GM21381 (cell line): ENCODE data around the gene NFU1.
A peak's percentile ranks its signal among the peaks of the same experiment; 100 is the strongest.

Experiments
- ATAC-seq: cut with Tn5 transposase; IDR thresholded peaks from one replicate; pipeline ENCODE4 v1.9.1; 2021; ENCODE audit warnings: mild to moderate bottlenecking, moderate library complexity; ENCODE audit not compliant: unreplicated experiment

NFU1 gene

DNA sequence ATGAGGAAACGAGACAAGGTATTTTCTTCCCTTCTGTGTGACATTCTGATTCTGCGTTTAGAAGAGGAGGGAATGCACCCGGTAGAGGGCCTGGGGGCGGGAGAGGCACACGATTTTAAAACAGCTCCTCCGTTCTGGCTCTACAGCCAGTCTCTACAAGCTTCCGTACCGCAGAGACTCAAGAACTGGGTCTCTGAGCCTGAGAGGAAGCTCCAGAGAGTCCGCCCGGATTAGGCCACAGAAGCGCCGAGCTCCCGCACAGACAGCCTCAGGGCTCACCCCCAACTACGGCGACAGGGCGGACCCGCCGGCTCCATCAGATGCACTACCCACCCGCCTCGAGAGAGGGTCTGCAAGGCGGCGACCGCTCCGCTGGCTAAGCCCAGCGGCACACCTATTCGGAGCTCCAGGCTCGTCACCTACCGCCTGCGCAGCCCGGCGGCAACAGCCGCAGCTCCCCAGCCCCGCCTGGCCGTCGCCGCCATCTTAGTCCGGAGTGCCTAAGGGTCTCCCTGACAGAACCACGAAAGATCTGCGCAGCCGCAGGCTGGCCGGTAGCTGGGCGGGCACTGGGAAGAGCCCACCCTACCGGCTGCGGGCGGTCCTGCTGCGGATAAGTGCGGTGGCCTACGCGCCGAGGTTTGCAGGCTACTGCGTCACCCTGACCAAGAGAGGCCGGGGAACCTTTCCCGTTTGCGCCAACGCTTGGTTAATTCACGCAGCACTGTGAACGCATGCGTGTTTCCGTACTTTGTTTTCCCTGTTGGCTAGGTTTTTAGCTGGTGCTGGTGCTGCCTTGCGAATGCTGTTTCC is at the start of gene NFU1:
NFU1 (minus strand) TSS at position 498 of the 813 bp plus-strand sequence; CDS start at position 485, 13 bp downstream.
- peak; percentile 94 for ATAC-seq

DNA sequence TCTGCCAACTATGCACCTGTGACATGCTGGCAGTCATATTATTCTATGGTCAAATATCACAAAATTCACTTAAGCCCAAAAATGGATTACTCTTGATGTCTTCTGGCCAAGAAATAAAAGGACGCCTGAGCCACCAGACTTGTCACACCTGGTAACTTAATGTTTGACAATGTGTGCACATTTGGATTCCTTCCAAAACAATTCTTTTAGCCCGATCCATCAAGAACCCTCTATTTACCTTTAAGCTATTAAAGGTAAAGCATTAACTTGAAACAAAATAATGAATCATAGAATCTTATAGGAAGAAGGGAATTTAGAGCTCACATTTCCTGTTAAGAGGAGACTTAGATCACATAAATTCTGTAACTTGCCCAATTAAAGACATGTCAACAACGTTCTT is 46.5 kb upstream of the NFU1 start:
- ATAC-seq = no peak

DNA sequence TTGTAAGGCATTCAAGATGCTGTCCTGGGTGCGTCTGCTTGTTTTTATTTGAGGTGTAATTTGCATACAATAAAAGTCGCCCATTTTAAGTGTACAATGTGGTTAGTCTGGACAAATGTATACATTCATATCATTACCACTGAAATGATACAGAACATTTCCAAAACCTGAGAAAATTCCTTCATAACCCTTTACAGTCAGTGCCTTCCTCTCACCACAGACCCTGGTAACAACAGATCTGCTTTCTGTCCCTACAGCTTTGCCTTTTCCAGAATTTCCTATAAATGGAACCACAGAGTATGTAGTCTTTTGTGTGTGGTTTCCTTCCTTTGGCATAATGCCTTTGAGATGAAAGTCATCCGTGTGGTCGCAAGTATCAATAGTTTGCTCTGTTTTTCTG is 45.8 kb upstream of the NFU1 start:
- no peak for ATAC-seq

DNA sequence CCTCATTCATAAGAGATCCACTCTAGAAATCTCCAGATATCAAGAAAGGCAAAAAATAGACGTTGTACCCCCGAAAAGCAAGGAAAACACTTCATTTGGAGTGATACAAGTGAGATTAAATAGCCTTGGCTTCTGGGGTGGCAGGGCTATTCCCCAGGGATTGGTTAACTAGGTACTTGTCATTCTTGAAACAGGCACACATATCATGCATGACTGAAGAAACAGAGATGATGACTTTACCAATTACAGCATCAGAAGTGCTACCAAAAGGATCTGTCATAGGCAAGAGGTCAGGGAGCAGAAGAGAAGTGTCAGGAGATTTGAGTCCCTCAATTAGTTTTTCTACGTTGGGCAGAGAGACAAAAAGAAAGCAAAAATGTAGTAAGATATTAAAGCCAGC is 45.2 kb upstream of the NFU1 start:
- no peak for ATAC-seq

DNA sequence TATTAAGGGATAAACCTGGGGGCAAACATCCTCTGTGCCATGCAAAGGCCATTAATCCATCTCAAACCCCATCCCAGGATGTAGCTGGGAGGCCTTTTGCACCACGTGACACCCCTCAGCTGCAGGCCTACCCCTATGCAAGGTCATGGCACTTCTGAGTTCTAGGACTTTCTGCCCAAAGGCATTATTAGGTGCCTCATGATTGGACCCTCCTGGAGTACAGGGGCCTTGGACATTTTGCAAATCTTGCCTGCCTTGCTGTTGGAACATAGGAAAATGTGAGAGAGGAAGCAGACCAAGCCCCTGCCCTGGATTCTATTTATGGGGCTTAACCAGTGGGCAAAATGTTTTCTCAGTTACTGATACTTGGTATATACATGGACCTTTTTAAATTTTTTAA is 44.2 kb upstream of the NFU1 start:
- ATAC-seq = no peak

DNA sequence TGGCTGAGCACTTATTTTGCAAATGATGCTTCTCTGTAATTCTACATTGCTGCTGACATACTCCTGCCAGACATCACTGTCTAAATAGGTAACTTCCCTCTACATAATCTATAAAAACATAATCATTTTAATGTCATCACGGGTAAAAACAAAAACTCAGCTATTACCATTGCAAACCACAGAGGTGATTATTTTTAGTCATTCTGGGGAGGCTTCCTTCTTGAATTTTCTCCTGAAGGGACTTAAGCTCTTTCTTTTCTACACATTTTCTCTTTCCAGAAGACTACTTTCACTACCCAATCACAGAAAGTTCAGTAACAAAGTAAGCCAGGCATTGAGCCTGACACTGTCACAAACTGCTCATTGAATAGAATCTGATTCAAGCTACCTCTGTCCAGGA is 40.4 kb upstream of the NFU1 start:
- no peak for ATAC-seq

DNA sequence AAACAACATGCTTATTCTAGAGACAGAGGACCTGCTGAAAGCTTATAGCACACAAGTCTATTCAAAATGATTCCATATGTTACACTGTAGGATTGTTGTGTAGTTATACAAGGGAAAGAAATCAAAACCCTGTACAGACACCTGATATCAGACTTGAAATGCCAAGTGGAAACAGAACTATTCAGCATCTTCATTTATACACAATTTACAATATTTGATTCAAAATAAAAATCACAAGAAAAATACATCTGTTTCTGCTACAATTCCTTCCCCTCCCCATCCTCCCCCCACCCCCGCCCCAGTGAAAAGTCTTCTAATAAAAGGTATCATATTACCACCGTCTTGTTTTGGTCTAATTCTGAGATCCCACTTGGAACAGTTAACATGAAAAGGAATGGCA is 37.5 kb upstream of the NFU1 start:
- ATAC-seq = no peak

DNA sequence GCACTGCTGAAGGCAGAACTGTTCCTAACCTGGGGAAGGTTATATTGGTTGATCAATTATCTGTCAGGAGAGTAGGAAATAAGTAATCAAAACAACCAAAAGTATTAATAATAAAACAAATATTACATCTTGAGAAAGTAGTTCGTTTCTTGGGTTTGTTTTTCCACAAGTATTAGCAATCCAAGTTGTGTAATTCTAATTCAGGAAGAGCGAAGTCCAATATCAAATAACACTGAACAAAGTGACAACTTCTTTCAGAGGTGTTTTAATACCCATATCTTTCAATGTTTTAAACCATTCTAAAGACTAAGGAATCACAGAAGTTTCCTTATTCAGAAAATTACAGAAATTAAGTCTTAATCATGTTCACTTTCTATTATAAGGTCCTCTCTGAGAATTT is 34.6 kb upstream of the NFU1 start:
- ATAC-seq = no peak

DNA sequence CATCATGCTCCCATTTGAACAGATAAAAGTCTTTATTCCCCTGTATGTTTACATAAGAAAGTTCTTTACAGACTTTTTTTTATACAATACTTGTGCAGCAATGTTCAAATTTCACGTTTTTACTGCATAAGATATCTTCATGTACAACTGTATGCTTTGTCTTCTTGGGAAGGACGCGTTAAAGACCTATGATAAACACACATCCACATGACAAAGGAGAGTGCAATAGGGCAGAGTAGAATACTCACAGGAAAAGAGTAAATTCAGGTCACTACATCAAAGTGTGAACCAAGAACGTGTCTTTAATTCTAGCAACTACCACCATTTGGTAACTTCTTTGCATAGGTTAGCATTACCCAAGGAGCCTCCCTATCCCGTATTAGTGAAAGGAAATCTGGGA is 33.7 kb upstream of the NFU1 start:
- no peak for ATAC-seq

DNA sequence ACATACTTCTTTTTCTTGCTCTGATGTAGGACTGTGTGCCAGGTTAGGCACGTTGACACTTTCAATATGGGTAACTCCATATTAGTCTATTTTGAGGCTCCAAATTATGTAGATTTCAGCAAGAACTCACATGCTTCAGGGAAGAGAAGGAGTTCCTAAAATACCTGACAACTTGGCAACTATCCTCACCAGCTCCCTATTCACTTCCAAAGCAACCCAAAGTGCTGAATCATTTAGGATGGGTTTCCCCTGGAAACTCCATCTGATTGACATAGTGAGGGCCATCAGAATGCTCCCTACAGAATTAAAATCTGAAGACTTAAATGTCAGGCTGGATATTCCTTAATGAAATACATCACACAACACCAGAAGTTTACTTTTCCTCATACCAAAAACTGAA is 32.5 kb upstream of the NFU1 start:
- no peak for ATAC-seq

DNA sequence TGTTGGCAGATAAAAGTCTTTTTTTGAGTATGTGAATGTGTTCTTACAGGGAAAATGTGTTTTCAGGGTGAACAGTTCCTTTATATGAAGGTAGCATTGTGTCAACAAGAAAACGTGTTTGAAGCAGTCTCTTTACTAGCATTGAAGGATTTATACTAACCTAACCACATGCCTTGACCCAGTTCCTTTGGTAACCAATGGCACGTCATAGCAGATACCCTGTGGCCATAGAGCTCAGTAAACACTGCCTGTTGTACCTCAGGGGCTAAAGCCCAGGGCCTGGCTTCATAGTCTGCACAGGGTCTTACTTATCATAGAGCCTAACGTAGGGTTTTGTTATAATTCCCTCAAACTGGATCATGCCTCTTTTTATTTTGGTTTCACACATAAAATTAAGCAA is 32.1 kb upstream of the NFU1 start:
- no peak for ATAC-seq

DNA sequence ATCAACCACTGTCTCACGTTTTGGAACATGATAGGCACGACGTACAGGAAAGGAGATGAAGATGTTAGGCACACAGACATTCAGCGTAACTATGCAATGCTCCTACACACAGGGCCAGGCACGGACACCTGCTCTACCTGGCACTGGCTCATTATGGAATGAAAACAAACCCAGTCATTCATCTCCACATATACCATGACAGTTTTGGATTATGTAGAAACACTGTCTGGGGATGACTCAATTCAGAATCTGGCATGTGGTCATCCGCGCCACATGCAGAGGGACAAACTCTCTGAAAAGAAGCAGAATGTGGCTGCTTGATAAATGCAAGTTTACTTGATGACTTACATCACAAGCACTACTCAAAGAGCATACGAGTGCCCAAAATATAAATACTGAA is 29.5 kb upstream of the NFU1 start:
- no peak for ATAC-seq

DNA sequence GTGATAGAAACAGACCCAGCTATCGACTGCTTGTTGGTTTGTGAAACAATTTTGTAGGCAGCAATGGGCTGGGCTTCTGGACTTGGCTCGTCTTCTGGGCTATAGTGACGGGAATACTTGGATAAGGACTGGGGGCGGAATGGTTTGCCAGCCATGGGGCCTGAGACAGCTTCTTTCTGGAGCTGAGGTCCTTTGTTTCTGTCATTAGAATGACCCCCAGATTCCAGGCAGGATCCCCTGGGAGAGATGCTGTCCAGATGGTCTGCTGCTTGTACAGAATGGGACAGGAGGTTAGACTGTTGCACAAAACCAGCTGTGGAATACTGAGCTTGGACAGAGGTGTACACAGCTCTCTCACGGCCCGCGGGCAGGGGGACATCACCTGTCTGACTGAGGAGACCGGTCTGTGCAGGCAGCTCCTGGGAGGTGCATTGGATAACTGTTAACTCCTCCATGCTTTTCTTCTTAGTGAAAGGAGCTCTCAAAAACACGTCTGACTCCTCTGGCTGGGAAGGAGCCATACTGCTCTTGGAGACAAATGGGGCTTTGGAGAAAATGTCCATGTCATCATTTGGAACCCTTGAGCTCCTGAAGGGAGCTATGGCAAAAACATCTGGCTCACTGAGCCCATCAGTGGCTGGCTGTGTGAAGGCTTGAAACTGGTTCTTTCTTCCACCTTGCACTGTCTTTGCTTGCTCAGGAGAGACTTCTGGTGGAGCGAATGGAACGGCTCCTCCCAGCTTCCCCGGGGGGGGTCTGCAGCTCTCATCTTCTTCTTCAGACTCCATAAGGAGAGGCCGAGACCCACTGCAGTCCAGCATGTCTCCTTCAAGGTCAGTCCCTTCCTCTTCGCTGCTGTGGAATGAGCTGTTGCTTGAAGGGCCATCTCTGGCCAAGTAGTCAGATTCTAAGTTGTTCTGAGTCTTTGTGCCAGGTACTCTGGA is 28.6 kb upstream of the NFU1 start:
- no peak for ATAC-seq

DNA sequence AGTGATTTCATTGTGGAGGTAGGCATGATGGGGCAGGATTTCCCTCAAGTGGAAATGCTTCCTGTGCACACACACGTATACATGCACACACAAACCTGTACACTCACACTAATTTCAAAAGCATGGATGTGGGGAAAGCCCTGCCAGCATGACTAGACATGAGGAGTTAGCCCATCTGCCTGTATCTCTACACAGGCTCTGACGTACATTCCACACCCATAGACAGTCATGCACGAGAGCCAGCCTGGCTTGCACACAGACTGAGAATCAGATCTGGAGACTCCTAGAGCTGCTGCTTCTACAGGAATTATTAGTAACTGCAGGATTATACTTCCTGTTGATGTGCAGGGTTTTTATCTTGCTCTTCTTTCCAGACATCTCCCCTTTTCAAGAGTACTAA is 27.3 kb upstream of the NFU1 start:
- ATAC-seq = no peak

DNA sequence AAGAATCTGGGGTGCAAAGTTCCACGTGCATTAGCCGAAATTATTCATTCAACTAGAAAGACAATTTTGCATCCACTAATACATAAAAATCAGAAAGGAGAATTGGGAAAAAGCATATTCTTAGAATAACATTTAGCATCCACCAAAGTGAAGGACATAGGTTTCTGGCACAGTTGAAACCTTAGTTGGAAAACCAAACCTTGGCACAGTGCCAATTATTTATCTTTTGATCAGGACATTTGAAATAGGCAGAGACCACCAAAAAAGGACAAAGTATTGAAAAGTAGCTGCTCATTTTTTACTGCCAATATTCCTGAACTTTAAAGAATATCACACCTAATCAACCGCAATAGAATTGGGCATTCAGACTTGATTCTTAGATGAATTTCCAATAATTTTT is 25.5 kb upstream of the NFU1 start:
- ATAC-seq = no peak

DNA sequence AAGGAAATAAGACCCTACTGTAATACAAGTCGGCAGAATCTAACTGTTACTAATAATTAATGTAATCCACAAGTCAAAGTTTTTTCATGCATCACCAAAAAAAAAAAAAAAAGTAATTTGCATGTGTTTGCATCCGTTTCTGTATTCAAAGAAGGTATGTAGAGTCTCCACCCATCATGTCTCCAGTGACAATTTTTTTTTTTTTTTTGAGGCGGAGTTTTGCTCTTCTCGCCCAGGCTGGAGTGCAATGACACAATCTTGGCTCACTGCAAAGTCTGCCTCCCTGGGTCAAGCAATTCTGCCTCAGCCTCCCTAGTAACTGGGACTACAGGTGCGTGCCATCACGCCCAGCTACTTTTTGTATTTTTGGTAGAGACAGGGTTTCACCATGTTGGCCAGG is 24.2 kb upstream of the NFU1 start:
- no peak for ATAC-seq

DNA sequence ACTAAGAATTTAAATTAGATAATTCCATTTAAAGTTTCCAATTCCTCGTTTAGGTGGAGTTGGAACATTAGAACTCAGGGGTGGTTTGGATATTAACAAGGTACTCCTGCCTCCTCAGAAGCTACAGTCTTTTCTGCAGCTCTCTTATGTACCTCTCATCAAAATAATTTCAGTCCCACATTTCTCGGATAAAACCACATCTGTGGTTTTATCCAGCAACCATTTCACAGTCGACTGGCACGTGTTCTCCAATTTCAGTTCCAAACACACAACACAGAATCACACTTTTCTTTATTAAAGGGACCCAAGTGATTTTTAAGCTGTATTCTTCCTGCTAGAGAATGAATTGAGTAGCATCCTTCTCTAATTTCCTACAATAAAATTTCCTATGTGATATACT is 22.7 kb upstream of the NFU1 start:
- no peak for ATAC-seq

DNA sequence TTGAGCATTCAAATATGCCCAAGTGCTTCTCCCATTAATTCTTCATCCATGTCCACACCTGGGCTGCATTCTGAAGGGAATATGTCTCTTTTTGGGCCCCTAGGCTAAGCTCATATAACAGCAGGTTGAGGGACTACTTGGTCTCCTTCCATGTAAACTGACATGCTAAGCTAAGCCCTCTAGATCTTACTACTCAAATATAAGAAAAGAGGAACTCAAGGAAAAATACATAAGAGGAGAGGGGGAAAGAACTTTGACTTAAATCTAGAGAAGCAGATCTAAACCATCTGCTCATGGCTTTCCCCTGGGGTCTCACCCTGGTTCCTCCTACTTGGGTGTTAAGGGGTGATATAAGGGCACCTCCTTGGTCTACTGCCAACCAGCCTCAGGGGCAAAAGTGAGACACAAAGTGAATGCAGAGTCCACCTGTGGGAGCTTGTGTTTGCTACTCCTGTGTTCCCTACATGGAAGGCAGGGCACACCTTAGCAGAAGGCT is 19.8 kb upstream of the NFU1 start:
- ATAC-seq = no peak

DNA sequence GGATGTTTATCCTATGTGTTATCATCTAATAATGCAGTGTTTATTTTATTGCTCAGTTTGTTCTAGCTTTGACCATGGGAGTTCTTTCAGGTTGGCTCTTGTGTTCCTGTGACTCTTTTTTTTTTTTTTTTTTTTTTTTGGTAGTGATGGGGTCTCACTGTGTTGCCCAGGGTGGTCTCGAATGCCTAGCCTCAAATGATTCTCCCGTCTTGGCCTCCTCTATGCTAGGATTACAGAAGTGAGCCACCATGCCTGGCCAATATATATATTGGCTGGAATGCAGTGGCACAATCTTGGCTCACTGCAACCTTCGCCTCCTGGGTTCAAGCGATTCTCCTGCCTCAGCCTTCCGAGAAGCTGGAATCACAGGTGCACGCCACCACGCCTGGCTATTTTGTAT is 18.9 kb upstream of the NFU1 start:
- no peak for ATAC-seq

DNA sequence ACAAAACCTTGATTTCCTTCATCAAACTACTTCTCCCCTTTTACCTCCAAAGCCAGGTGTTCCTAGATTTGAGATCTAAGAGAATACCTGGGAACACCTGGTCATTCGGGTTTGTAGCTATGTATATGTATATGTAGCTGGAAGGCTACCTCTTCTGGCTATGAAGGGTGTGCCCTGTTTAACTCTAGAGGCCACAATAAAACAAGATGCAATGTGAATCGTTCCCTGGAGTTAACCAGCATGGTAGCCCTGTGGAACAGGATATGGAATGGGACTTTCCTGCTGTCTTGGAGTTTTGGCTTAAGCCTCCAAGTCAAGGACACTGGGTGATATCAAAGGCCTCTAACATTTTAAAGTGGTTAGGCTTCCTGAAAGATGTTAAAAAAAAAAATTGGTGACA is 17.7 kb upstream of the NFU1 start:
- ATAC-seq = no peak

DNA sequence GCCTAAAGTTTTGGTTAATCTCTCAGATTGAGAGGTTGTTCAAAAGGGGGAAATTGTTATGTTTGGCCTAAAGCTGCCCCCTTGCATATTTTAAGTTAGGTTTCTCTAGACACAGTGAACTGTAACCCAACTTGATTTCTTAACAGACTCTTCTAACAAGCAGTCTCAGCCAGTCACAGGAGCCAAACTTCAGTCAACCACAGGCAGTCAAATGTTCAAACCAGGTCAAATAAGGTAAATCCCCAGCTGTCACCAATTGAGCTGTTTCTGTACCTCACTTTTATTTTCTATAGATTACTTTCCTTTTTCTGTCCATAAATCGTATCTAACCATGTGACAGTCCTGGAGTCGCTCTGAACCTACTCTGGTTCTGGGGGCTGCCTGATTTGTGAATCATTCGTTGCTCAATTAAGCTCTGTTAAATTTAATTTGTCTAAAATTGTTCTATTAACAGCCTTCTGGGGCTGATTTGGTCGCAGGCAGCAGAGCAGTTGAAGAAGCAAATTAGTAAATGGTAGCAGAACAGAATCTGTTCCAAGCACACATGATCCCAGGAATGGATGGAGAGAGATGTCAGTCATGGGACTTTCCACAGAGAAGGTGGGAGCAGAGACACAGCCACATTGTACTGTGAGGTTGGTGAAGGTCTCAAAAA is 16.4 kb upstream of the NFU1 start:
- peak; percentile 87 for ATAC-seq
